HG03521 (cell line): Measurements from ENCODE around the gene AEBP1.

Source experiments
- ATAC-seq: cut with Tn5 transposase; IDR thresholded peaks from one replicate; pipeline ENCODE4 v1.9.1; 2021; ENCODE audit warnings: mild to moderate bottlenecking, moderate library complexity; ENCODE audit not compliant: unreplicated experiment

Gene AEBP1

DNA sequence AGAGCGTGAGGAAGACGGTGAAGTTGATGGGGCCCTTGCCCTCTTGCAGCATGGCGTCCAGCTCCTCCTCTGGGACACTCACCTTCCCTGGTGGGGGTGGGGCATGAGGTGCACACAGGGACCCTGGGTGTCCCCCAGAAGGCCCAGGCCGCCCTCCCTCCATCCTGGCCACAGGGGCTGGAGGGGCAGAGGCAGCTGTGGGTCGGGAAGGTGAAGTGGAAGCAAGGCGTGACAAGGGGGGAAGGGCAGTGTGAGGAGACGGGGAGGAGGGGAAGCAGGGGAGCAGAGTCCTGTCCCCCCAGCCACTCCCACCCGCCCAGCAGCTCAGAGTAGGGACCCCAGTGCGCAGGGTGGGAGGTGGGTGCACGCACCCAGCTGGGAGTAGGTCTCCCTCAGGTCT is 36.2 kb downstream of the AEBP1 start:
- no peak for ATAC-seq

DNA sequence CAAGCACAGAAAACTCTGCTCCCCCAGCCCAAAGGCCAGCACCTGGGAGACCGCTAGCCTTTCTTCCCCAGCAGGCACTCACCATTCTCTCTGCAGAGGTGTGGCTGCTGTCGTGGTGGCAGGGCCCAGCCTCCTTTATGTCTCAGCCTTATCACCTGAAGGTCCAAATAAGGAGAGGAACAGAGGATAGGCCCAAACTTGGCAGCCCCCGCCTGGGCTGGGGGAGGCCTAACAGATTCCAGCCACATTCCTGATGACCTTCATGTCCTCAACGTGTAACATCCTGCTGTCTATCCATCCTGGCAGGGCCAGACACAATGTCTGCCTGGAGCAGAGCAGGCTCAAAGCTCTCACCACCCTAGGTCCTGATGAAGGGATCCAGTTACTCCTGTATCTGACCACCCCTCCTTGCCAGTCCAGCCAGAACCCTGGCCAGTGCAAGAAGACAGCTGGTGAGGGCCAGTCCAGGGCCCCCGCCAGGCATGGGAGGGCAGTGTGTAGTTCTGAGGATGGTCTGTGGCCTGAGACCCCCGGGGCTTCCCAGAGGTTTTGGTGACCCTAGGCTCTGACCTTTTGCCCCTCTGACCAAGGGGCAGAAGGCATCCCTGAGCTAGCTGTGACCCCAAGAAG is 37.2 kb downstream of the AEBP1 start, which contains the start of gene MYL7:
Gene MYL7, minus strand, starts transcription at position 112 of the 630 bp plus-strand sequence. Its CDS starts 27 bp downstream, at position 85.
- ATAC-seq: no peak

DNA sequence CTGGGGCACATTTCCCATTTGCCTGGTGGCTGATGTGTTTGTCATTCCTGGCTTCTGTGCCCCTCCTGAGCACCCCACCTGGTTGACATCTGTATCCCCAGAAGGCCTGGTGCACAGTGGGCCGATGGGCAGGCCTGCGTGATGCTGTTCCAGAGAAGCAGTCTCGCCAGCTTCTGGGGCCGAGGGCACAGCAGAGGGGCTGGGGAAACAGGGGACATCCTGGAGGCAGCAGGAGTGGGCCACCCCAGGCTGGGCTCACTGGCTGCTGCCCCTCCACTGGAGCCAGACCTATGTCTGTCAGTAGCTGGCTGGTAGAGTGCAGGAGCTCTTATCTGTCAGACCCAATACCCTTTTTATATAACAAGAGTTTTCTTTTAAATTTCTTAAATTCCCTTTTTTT is 37.9 kb downstream of the AEBP1 start:
- no peak for ATAC-seq

DNA sequence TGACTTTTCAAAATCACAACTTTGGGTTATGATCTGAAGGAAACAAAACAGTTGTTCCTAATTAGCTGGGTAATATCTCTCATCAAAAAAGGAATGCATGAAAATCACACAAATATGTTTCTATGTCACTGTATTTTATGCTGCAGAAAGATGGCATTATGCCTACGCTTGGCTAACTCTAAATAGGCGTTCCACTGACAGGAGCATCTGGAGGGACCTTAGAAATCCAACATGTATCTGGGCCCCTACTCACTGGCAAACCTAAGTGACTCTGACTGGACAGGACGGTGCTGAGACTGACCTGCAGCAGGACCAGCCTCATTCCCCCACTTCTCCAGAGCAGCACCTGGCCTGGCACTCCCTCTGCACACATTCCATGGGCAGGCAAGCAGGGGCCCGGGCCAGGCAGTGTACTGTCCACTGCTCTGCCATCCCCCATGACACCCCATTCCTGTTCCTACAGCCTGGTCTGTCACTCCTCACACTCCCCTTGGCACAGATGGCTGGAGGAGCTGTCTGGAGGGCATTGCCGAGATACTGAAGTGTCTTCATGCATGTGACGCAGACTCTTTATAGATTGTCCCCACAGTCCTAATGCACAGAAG is 39.6 kb downstream of the AEBP1 start:
- no peak for ATAC-seq

DNA sequence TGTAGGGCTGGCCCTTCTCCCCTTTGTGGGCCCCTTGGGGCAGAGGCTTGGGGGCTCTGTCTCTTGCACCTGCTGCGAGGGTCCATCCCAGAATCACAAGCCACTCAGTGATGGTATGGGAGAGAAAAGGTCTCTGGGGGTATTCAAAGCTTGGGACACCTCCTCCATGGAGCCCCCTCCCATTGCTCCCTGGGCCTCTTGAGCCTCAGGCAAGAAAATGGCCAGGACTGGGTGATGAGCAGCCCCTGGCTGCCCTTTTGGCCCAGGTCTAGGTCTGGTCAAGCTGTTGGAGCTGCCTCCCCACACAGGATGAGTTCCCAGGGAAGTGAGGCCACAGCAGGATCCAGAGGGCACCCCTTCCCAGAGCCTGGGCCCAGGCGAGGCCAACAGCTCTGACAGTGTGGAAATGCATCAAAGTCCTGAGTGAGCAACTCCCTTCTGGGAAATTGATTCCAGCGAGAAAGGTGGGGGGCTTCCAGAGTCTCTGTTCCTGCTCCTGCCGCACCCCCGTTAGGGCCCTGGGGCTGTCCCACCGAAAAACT is 40.4 kb downstream of the AEBP1 start:
- ATAC-seq: no peak

DNA sequence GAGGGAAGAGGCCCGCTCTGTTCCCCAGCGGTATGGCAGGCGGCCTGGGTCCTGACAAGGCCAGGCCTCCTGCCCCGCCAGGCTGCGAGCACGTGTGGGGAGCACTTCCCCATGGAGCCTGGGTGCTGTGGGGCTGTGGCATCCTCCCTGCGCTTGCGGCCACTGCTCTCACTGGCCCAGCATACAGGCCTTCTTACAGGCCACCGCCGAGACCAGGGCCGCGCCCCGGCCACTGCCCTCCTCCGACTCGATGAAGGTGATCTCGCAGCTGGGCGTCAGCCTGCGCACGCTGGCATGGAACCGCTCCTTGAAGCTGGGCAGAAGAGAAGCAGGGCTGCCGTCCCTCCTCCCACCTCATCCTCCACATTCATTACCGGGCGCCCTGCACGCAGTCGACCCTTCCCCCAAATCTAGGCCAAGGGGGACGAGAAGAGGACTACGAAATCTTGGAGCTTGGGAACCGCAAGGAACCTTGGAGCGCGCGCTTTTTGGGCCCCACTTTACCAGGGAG is 40.9 kb downstream of the AEBP1 start:
- ATAC-seq: no peak

DNA sequence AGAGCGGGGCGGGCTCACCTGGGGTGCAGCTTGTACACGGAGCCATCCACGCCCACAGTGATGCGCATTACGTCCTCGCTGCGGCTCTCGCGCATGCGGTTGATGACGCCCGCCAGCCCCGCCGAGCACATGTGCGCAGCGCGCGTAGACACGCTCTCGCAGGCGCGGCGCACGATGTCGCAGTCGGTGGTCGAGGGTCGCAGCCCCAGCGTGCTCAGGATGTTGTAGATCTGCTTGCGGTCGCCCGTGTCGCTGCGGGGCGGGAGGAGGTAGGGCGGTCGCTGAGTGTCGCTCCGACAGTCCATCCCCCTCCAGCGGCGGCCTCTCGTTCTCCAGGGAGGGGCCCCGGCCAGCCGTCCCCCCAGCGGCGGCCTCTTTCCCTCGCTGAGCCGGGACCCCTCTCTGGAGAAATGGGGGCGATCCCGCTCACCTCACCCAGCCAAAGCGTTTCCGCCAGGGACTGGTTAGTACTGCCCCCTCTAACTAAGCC is 41.4 kb downstream of the AEBP1 start:
- no peak for ATAC-seq

DNA sequence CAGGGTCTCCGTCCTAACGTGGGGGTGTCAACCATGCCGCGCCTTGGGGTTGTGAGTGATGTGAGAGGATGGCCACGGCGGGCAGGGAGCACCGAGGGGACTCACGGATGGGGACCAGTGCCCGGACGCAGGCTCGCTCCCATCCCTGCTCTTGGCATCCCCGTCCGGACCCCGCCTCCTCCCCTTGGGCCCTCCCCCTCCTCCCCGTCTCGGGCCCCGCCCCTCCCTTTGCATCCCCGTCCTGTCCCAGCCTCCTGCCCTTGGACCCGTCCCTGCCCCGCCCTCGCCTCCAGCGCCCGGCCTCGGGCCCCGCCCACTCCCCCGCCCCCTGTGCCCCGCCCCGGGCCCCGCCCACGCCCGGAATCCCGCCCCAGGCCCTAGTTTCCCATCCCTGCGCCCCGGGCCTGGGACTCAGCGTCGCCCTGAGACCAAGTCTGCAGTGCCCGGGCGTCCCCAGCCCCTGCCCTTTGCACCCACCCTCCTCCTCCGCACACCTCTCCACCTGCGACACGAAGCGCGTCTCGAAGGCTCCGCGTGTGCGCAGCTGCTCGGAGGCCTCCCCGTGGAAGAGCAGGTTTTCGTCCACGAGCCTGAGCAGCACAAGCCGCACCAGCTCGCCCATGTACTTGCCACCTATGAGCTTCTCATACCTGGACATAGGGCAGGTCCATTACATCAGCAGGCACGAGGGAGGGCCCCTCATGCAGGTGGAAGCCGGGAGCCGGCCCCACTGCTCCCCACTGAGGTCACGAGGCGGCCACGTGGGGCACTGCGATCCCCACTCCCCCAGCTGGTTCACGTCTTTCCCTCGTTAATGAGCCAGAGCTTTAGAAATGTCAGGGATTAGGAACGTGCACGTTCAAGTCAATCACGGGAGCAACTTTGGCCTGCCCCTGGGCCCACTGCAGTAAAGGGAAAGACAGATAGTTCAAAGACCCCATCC is 42.1 kb downstream of the AEBP1 start:
- ATAC-seq: no peak

DNA sequence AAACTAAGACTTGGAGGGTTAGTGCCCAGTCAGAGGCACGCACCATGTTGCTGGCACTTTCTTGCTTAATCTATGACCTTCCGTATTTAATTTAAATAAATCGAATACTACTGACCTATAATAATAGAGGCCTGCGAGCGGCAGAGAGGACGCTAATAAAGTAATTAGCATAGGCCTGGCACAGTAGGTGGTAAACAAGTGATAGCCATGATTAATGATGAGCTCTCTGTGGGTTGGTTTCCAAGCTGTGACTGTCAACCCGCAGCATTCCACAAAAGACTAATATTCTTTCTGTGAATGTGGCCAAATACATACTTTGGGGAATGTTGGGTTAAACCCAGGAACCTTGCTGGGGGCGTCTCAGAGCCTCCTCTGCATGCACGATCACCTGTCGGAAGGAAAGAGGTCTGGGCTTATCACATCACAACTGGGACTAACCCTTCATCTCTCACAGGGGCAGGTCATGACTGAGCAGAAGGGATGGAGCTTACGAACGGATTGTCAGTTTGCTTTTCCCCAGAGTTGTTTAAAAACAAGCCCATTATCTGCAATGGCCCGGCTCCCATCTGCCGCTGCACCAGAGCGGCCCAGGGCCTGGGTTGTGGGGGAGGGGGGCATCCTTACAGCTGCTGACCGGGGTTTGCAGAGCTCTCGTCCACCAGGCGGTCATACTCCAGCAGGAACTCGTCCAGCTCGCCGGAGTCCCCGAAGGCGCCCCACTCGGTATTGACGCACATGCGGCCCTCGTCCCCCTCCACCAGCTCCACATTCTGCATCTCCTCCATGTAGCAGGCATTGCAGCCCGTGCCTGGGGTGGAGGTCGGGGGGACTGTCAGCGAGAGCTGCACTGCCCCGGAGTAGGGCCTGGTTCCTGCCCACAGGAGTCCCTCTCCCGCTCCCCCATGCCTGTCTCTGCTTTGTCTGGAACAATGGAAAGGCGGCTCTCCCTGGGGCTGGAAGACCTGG is 43.2 kb downstream of the AEBP1 start:
- ATAC-seq: no peak

DNA sequence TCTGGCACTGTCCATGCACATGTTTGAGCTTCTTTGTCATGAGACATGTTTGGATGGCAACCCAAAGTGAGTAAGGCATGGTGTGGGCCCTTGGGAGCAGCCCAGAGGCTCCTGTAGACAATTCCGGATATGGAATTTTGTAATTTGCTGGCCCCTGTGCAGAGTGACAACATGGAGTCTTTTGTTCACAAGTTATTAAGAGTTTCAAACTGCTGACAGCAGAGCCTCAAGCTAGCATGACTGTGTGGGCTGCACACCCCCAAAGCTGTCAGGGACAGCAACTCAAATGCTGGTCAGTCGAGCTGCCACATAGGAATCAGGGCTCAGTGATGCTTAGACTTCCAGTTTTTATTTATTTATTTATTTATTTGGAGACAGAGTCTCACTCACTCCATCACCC is 44.0 kb downstream of the AEBP1 start:
- ATAC-seq: no peak

DNA sequence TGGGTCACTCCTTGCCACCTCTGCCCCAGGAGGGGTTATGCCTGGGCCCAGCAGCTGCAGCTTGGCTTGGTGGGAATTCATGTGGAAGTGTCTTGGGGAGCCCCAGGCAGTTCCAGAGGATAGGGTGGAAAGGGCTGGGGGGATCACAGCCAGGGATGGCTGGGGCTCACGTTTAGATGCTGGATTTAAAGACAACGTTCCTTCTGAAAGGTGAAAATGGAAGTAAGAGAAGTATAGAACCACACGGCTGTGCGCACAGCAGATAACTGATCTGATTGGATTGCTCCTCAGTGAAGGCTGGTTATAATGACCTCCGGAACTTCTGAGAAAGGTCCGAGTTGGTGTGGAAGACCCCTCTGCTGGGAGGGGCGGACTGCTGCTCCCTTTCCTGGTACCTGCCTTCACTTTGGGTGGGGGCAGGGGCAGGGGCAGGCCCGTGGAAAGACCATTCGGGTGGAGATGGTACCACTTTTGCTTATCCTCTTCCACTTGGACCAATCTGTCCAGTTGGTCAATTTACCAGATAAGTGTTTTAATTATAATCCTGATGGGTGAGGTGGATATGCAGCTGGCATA is 44.9 kb downstream of the AEBP1 start:
- no peak for ATAC-seq

DNA sequence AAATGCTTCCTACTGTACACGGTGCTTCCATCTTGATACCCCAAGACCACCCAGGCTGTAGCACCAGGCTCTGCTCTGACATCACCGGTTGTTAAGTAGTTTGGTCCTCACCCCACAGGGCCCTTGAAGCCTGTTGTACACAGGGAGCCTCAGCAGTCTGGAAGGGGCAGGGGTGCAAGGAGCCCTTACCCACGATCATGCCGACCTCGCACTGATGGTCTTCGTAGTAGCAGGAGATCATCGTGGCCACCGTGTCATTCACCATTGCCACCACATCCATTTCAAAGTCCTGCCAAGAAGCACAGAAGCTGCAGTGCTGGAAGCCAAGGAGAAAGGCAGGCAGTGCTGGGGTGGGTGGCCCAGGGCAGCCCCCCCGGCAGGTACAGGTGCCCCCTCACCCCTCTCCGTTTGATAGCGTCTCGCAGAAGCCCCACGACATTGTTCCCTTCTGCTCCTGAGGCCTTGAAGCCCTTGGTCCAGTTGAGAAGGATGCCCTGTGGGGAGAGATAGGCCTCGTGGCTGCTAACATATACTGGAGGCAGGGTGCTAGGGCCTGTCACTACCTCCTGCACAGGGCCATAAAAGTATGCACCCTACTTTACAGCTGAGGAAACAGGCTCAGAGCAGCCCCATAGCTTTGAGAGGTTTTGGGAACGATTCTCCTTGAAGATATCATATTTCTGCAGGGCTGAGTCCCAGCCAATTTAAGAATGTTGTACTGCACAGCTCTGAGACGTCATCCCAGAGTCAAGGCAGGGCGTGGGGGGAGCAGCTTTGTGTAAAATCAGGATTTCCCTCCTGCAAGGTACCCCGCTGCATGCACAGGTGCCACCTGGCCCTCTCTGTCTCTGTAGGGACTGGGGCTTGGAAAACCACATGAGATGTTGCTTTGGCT is 45.7 kb downstream of the AEBP1 start:
- no peak for ATAC-seq

DNA sequence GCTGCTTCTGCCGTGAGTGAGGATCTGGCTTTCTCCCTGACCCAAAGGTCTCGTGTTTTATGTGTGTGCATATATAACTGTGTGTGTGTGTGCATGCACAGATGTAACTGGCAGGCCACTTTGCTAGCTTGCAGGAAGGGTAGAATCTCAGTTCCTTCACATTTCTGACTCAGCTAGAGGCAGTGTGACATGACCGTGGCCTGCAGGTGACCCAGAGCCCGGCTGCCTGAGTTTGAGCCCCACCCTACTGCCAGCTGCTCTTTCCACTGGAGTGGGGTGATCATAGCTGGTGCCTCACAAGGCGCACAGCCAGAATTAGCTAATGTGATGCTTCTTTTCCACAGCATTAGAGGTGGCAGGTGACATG is 46.3 kb downstream of the AEBP1 start:
- no peak for ATAC-seq

DNA sequence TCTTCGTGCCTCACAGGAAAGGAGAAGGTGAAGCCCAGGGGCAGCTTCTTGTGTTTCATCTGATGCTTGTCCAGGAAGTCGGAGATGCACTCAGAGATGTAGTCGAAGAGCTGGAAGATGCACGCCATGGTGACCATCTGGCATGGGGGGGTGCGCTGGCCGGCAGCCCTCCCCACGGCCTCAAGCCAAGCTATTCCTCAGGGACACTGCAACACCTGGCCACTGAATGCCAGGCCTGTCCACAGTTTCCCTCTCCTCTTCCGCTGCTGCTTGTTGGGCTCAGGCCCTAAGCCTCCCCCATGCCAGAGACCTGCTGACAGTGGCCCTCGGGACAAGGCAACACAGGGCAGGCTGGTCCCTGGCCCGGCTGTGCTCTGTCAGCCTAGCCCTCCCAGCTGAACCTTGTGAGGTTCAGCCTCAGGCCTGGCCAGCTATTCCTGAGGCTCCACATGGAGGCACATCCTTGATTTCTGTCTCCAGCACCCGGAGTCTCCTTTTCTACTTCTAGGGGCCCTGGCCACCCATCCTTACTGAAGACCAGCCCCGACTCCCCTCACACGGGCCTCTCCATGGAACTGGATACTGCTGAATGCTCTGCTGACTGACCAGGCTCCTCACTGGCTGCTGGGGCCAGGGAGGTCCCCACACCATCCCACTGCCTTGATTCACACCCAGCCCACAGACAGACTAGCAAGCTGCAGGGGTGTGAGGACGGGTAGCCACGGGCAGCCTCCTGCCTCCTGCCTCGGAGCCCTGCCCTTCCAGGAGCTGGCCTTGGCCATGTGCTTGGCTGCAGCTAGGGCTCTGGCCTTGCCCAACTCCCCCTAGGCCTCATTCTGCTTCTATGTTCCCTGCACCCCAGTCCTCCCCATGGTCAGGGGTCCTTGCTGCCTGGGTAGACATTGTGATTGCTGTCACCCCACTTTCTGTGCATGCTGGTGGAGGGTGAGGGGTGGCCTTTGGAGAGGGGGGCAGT is 47.1 kb downstream of the AEBP1 start:
- no peak for ATAC-seq

DNA sequence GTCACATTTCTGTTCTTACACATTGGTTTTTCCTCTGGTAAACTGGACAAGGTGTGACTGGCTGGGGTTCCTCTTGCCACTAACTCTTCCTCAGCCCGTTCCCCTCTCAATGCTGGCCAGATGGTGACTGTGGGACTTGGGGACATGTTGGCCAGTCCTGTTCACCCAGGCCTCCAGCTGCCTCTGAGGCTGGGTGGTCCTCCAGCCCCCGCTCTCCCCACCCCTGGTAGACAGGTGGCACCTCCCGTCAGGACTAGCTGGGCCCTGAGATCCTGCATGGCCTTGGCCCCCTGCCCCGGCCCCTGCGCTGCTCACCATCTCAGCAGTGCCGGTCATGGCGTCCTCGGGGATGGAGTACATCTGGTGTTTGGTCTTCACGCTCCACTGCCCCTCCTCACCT is 47.8 kb downstream of the AEBP1 start:
- ATAC-seq: no peak

DNA sequence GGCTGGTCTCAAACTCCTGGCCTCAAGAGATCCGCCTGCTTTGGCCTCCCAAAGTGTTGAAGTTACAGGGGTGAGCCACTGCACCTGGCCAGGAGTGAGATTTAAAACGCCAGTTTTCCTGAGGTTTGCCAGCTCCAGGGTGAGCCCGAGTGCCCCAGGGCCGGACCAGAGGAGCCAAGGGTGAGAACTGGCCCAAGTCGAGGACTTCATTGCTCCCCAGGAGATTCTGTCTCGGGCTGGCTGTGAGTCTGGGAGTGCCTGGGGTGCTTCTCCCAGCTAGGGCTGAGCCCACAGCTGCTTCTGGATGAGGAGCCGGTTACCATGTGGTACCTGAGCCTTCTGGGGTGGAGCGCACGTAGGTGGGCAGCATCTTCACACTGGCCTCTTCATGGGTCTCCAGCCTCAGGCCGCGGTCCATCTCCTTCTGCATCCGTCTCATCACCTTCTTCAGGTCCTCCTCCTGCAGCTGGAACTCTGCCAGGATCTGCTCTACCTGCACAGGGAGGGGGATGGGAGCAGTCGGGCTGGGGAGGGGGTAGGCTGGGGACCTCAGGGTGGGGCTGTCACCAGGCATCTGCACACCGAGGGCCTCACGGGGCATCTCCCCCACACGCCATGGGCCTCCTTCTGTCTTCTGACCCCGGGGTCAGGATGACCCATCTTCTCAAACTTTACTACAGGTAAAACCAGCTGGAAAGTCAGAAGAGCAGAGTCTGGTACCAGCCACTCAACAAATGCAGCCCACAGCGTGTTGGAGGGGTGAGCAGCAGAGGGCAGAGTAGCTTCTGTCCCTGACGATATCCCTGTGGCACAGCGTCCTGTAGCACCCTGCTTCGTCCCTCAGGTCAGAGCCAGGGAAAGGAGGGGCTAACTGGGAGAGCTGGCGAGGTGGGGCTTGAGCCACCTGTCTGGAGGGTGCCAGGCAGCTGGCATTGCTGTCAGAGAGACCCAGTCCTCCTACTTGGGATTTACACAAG is 49.1 kb downstream of the AEBP1 start:
- no peak for ATAC-seq
